Mammary epithelial cell (primary cell): ENCODE measurements around the gene LCOR.

ENCODE experiments used
- CTCF ChIP-seq, 2 donors: IDR thresholded peaks in 1 of 2; conservative IDR thresholded peaks in 1 of 2; 2 replicates each; pipeline ENCODE4 v1.5.1; 2011 to 2012; ENCODE audit warnings: inconsistent platforms in 2 of 2, low read length in 2 of 2, mild to moderate bottlenecking in 2 of 2, control low read depth in 1 of 2, low read depth in 1 of 2; ENCODE audit not compliant: insufficient read depth in 1 of 2; ENCODE audit errors: extremely low read depth in 1 of 2
- EZH2 ChIP-seq: IDR thresholded peaks from 2 replicates; pipeline ENCODE4 v1.6.1; 2012; ENCODE audit warnings: low read length, inconsistent platforms, borderline replicate concordance

- TF ChIP-seq CTCF (conservative IDR thresholded peaks at IDR 0.05 in 1 of 2, IDR thresholded peaks at IDR 0.05 in 1 of 2; ENCODE audit: extremely low read depth in 1 of 2, insufficient read depth in 1 of 2, low read depth in 1 of 2, low read length in 2 of 2) (no peak), EZH2 (no peak)
Observed at GRCh38 chr10:96987842-96988175, 155.7 kb downstream of the LCOR start.
